ENCODE results near the gene EXPH5.

EXPH5 gene

GRCh38 chr11:108511851-108512474 lies 81.6 kb downstream of the EXPH5 start:
- DNase-seq: no peak

DNA sequence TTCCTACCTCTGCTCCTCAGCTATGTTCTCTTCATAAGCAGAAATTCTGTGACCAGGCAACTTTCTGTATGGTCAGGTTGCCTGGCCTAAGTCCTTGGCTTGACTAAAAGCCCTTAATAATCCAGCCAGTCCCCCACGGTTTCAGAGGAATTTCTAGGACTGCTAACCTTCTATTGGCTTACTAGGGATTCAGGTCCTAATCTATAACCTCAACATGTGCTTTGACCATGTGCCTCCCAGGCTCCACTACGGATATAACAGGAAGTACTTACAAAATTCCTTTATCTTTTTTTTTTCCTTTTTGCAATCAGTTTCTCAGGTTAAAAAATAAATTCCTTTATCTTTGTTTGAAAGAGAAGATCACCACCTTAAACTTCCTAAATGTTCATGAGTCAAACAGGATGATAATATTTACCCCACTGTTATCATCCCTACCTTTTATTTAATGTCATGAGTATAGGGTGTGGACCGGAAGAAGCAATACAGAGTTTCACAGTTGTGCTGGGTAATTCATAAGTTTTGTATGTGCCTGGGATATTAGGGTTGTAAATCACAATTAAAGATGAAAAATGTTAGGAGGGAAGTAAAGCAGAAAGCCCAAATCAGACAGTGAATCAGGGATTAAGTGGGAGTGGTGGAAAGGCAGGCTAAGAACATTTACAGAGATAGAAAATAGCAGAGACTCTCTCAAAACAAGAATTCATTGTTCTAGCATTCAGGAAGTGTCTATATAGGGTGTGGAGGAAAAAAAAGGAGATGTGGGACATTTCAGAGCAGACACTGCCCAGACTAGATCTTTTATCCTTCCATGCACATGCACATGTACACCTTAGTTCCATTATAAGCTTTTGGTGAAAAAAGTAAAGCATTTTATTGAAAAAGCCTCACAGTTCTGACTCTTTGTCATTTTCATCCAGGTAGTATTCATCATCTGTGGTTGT lies 84.6 kb downstream of the EXPH5 start:
- DNase-seq: no peak

GRCh38 chr11:108501396-108501795 lies 92.2 kb downstream of the EXPH5 start:
- DNase-seq: no peak

- no peak for DNase-seq
Observed at GRCh38 chr11:108500721-108501120, 92.8 kb downstream of the EXPH5 start.

DNA sequence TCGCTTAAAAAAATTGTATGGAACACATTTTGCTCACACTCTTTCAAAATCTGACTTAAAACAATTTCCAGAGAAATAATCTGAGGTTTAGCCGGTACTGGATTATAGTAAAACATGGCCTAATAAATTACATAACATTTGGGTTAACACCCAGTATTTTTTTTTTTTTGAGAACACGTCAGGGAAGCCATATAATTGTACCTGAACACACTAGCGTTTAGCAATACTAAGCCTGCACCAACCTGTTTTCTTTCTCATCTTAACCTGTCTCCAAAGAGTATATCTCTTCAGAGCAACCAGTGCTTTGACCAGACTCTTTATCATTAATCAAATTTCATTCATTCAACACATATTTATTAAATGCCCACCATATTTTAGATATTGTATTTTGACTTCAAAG lies 93.4 kb downstream of the EXPH5 start:
- DNase-seq: no peak

DNA sequence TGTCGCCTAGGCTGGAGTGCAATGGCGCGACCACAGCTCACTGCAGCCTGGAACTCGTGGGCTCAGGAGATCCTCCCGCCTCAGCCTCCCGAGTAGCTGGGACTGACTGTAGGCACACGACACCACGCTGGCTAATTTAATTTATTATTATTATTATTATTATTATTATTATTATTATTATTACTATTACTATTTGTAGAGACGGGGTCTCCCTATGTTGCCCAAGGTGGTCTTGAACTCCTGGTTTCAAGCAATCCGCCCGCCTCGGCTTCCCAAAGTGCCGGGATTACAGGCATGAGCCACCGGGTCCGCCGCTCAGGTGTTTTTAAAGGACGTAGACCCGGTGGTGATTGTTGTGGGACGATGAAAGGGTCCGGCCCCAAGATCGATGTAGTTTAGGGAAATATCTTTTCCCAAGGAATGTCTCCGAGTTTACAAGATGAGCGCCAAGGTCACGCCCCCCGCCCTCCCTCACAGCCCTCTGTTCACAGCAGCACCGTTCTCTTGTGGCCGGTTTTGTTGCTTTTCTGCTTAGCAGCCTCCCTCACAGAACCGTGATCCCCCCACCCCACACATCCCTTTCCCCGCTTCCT lies 94.7 kb downstream of the EXPH5 start:
- no peak for DNase-seq

GRCh38 chr11:108498046-108498815 lies 95.3 kb downstream of the EXPH5 start, which contains the start of gene POGLUT3:
Gene POGLUT3 (minus strand): TSS chr11:108498384. CDS start chr11:108498366, 18 bp downstream.
- DNase-seq: peak; percentile 47

GRCh38 chr11:108497317-108498045 lies 96.1 kb downstream of the EXPH5 start:
- peak; percentile 91 for DNase-seq

DNA sequence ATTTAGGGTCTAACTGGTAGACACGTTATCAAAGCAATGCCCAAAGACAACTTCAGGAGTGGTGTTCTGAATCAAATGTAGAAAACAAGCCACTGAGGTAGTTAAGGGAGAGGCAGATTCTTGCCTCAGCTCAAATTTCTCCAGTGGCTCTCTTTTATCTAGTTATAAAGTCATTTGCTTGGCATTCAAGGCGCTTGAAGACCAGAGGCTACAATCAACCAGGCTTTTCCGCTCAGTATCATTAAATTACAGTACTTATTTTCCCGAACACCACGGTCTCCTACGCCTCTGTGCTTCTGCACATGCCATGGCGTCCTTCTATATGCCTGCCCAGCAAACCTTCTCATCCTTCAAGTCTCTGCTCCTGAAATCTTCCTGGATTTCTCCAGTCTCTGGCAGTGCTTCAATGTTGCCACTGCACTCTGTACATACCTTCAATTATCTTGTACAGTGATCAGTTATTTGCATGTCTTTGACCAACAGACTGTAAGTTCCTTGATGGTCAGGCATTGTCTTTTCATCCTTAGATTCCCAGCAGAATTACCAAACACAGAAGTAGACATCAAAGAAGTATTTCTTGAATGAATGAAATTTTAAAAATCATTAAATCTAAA lies 96.8 kb downstream of the EXPH5 start:
- no peak for DNase-seq

DNA sequence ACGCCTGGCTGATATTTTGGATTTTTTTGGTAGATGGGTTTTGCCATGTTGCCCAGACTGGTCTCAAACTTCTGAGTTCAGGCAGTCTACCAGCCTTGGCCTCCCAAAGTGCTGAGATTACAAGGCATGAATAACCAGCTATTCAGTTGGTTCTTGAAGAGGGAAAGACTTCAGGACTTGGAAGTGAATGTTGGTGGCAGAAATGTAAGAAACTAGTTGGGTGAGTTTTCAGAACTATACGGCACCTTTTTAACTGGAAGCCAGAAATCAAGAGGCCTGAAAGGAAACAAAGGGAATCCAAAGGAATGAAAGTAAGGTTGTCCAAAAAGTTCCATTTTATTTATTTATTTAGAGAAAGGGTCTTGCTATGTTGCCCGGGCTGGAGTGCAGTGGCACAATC lies 98.2 kb downstream of the EXPH5 start:
- no peak for DNase-seq

- peak; percentile 55 for DNase-seq
Observed at GRCh38 chr11:108494182-108494581, 99.4 kb downstream of the EXPH5 start.

- no peak for DNase-seq
Observed at GRCh38 chr11:108491936-108492335, 101.6 kb downstream of the EXPH5 start.

DNA sequence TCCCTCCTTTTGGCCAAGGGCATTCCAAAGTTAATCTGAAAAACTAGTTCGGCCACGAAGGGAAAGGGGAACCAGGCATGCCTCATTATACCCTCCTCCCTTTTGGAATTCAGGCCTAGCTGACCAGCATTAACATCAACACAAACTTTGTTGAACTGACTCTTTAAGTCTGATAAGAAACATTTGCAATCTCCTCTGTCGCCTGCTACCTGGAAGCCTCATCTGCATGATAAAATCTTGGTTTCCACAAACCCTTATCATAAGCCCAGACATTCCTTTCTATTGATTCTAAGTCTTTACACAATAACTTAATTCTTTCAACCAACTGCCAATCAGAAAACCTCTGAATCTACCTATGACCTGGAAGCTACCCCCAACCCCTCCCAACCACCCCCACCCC lies 106.7 kb downstream of the EXPH5 start:
- no peak for DNase-seq

- DNase-seq: no peak
Observed at GRCh38 chr11:108486331-108486730, 107.2 kb downstream of the EXPH5 start.

DNA sequence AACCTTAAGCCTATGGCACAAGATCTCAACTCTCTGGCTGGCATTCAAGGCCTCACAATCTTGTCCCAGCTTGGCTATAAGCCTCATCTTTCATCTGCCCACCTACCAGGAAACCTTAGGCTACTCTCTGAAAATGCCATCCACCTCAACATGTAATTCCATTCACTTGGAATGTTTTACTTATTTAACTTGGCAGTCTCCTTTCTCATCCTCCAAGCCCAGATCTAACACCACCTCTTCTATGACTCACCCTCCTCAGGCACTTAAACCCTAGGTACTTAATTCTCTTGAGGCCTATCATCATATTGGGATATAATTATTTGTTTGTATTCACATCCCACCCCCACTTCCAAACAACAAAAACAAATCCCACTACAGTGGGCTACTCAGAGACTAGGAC lies 110.4 kb downstream of the EXPH5 start:
- no peak for DNase-seq

DNA sequence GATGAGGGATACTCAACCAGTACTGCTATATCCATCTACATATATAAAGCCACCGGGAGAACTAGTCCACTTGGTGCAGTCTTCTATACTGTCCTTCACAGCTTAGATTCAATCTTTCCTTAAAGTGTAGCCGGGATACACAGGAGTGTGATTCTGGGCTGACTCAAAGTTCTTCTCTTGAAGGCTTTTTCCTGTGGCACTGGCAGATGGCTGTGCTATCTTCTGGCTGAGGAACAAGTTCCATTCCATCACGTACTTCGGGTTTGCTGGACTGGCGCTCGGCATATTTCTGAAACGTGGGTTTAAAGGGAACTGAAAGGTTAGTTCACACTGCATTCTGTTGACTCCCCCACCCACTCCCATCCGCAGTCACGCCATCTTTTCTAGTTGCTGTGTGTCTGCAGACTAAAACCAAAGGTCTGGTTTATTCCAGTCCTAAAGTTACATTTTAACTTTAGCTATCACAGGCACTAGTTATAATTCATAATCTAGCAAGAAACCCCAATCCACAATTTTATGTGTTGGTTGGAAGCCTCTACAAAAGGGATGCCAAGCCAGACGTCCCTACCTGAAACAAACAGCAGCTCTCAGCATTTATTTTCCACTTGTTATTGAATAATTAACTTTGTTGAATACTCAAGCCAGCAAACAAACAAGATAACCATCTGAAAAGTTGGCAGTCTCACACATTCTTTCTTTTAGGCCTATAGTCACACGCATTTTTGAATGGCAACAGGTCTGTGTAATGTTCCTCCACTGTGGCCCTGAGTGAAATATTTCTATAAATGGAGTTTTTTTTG lies 118.7 kb downstream of the EXPH5 start:
- DNase-seq: no peak

GRCh38 chr11:108472681-108473080 lies 120.9 kb downstream of the EXPH5 start:
- no peak for DNase-seq

DNA sequence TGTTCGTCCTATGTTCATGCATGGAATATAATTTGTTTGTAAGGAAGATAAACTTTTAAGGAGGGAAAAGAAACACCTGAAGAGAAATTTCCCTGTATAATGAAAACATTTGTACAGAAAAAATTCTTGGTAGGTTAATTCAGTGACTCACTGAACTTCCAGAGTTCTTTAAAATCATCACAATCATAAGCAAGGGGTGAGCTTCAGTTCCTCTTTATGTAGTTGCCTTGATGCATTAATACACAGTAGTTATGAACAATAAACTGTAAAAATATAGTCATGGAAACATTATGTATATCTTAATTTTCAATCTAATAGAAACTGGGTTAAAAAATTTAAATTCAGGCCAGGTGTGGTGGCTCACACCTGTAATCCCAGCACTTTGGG lies 125.1 kb downstream of the EXPH5 start:
- DNase-seq: no peak

GRCh38 chr11:108467091-108467823 lies 126.3 kb downstream of the EXPH5 start, which contains the start of gene C11orf65:
Gene C11orf65 (minus strand): TSS chr11:108467529. CDS start chr11:108461559, 5,970 bp downstream.
- DNase-seq: peak; percentile 96

DNA sequence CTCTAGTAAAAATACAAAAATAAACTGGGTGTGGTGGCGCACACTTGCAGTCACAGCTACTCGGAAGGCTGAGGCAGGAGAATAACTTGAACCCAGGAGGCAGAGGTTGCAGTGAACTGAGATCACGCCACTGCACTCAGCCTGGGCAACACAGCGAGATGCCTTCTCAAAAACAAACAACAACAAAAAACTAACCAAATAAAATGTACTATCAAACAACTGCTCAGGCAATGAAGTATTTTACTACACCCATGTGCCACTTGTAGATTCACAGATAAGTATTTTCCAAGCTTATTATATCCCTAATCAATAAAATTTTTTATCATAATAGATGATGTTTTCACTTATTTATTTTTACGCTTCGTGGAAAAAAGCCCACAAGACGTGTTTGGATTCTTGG lies 127.2 kb downstream of the EXPH5 start:
- DNase-seq: no peak

Measured in NCI-H446 treated with DMSO at 0.1 percent for 48 hours (cell line).